ENCODE data around the gene NBPF12.
"Not testable (repeated sequence)": the region's sequence is repeated elsewhere in the genome, so short reads cannot be mapped to it uniquely, and the experiment has no call there.

NBPF12 gene

DNA sequence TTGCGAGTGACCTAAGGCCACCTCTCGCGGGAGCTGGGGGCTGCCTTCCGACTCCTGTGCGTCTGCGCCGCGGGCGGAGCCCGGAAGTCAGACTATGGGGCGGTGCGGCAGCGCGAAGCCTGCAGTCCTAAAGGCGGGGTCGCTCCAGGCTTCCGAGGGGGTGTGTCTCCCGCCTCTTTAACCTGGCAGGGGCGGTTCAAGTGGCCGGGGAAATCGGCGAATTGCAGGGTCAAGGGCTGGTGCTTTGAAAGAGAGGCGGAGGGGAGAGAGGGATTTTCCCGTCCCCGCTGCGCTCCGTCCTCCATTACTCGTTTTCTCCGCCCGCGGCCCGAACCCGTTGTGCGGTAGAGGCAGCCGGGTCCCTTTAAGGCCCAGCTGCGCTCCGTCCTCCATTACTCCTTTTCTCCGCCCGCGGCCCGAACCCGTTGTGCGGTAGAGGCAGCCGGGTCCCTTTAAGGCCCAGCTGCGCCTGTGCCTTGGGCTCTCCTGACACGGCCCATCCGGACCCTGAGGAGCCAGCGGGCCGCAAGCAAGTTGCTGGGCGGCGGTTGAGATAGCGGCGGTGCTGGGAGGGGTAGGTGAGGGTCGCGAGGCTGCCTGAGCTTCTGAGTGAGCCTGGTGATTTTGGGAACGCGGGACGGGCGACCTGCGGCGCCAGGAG is at the start of gene NBPF12:
NBPF12 (plus strand) TSS at position 83 of the 661 bp plus-strand sequence. CDS start 21,820 bp downstream, outside the sequence.
- DNase-seq: peak; percentile 93

GRCh38 chr1:146891355-146891754 is 46.8 kb upstream of the NBPF12 start:
- DNase-seq: not testable (repeated sequence)

DNA sequence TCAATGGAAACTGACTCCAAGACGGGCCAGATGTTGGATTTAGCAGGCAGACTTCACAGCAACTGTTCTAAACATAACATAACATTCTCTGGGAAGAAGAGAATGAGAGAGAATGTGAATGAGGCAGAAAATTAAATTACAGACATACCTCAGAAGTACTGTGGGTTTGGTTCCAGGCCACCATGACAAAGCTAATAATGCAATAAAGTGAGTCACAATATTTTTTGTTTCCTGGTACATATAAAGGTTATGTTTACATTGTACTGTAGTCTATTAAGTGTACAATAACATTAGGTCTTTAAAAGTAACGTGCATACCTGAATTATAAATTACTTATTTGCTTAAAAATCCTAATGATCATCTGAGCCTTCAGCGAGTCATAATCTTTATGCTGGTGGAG is 45.8 kb upstream of the NBPF12 start:
- not testable (repeated sequence) for DNase-seq

DNA sequence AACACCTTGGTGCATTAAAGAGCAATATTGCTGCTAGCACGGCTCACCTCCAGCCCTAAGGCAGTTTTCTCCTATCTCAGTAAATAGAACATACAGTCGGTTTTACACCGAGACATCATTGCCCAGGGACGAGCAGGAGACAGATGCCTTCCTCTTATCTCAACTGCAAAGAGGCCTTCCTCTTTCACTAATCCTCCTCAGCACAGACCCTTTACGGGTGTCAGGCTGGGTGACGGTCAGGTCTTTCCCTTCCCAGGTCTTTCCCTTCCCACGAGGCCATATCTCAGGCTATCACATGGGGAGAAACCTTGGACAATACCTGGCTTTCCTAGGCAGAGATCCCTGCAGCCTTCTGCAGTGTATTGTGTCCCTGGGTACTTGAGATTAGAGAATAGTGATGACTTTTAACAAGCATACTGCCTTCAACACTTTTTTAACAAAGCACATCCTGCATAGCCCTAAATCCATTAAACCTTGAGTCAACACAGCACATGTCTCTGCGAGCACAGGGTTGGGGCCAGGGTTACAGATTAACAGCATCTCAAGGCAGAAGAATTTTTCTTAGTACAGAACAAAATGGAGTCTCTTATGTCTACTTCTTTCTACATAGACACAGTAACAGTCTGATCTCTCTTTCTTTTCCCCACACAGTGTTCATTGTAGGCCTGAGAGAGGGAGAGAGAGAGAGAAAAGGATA is 30.4 kb upstream of the NBPF12 start:
- peak; percentile 26 for DNase-seq

GRCh38 chr1:146912975-146913374 is 25.1 kb upstream of the NBPF12 start:
- not testable (repeated sequence) for DNase-seq

GRCh38 chr1:146920811-146921210 is 17.3 kb upstream of the NBPF12 start:
- DNase-seq: not testable (repeated sequence)

DNA sequence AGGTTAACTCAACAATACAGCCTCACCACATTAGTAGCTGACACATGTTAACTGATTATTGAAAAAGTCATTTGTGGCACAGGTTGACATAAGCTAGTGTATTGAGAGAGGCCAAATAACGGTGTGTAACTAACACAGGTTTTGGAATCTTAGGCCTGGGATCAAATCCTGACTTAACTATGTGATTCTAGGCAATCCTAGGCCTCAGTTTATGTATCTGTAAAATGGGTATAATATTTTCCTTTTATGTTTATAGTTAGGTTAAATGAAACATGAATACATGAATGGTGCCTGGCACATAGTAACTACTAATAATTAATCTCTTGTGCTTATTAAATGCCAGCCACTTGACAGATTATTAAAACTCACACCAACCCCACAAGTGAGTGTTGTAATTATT is 15.5 kb upstream of the NBPF12 start:
- not testable (repeated sequence) for DNase-seq

DNA sequence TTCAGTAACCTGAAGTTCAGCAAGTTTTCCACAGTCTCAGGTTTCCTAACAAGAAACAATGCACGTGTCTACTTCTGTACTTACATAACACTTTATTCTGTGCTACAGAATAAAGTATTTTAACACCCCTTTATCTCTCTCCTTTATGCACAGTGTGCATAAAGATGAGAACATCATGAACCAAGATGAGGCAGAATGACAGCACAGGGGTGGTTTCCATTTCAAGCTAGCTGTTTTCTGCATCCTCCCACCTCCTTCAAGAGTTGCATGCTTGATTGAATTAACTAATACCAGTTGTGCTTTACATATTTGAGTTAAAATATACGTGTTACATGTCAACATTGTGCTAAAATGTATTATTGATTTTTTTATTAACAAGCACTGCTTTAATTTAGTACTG is 14.0 kb upstream of the NBPF12 start:
- DNase-seq: not testable (repeated sequence)

DNA sequence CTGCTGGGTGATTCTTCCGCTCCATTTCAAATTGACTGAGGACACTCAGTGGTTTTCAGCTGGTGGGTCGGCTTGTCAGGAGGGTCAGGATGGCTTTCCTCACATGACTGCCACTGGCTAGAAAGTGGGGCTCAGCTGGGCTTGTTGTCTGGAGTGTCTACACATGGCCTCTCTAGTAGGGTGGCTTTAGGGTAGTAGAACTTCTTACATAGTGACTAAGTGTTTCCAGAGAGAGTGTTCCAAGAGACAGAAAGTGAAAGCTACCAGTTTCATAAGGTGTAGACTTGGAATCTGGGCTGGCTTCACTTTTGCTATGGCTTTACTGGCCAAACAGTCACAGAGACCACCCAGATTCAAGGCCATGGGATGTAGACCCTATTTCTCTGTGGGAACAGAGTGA is 11.7 kb upstream of the NBPF12 start:
- DNase-seq: not testable (repeated sequence)

DNA sequence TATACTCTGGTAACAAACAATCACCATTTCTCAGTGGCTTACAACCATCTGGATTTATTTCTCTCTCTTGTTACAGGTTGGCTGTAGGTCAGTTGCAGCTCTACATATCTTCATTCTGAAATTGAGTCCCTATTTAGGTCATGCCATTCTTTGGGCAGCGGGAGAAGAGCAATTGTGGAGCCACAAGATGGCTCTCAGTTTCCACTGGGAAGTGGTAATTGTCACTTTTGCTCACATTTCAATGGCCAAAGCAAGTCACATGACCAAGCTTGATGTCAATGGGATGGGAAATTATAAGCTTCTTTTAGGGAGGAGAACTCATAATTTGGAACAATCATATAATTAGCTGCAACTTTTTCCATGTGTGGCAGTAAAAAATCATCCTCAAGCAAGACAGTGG is 7.9 kb upstream of the NBPF12 start:
- not testable (repeated sequence) for DNase-seq

DNA sequence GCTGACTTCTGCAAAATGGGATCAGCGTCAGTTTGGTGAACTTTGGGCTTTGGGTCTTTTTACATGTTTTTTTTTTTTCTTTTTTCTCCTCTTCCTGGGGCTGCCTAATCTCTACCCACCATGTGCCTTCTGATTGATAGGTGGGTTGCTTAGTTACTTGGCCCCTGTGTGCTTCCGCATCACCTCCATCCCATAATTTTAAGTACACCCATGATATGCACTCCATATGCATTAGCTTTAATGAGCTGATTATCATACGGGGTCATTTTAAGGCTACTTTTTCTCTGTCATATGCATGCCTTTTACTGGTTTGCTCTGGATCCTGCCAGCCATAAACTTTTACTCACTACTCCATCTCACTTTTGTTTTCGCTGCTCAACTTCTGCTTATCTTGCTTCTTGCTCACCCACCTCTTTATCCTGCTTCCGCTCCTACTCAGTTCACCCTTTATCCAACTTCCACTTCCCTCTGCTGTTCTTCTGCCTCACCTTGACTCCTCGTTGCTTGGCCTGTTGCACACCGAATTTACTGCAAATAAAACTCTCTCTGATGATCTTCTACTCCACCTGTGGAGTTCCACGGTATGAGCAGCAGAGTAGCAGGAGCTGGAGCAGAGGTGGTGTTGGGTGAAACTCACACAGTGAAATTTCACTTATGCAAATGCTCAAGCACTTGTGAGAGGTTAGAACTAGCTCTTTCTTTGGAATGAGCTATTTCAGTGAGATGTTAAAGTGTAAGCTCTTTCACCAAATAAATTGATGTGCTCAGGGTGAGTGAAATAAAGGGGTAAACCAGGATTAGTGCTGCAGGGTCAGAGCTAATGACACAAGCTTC is 3.5 kb upstream of the NBPF12 start:
- DNase-seq: not testable (repeated sequence)

- DNase-seq: not testable (repeated sequence)
Measured at GRCh38 chr1:146937462-146937861, 662 bp upstream of the NBPF12 start.

DNA sequence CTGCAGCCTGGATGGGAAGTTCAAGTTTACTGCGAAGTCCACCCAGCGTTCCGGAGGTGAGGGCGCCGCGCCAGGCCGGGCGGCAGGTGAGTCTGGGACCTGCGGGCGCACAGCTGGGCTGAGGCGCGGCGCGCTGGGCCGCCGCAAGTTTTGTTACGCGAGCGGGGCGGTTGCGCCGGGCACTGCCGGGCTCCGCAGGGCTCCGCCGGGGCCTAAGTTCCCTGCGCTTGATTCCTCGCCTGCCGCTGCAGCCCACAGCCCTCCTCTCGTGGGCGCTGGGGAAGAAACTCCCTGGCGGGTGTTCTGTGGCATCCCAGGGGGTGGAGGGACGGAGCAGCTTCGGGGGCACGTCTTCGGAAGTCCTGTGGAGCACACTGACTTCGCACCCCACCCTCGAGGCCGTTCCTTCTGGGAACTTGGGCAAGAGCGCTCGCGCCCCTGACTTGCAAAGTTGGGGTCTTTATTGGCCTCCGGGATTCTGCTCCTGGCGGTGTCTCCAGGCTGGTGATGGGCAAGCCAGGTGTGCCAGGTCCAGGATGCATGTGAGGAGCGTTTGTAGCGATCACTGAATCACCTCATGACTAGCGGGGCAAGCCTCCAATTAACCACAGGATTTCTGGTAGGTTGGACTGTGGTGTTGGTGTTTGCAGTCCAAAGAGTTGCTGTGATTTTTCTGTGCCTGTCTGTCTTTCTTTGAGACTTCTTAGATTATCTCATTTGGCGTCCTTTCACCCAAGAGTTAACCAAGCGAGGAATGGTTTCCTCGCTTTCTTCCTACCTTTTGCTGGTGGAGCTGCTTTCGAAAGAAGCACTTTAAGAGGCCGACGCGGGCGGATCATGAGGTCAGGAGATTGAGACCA is 1.0 kb downstream of the NBPF12 start:
- DNase-seq: peak; percentile 14

GRCh38 chr1:146940293-146940692 is 2.2 kb downstream of the NBPF12 start:
- DNase-seq: not testable (repeated sequence)

GRCh38 chr1:146943342-146943886 is 5.3 kb downstream of the NBPF12 start:
- DNase-seq: not testable (repeated sequence)

DNA sequence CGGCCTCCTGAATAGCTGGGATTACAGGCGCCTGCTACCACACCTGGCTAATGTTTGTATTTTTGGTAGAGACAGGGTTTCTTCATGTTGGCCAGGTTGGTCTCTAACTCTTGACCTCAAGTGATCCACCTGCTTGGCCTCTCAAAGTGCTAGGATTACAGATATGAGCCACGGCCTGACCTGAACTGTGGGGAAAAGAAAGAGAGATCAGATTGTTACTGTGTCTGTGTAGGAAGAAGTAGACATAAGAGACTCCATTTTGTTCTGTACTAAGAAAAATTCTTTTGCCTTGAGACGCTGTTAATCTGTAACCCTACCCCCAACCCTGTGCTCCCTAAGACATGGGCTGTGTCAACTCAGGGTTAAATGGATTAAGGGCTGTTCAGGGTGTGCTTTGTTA is 10.0 kb downstream of the NBPF12 start:
- not testable (repeated sequence) for DNase-seq

DNA sequence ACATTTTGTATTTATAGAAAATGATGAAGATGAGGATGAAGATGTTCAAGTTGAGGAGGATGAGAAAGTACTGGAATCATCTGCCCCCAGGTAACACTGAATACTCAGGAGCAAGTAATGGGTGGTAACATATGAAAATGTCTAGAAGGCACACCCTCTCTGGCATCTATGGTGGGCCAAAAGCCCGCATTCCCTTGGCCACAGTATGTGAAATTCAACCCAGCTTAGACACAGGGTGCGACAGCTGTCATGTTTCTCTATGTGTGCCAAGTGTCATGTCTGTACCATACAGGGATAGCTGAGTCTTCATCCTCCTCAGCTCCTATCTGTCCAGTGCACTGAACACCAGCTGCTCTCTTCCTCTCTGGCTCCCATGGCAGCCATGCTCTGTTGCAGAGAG is 26.2 kb downstream of the NBPF12 start:
- DNase-seq: not testable (repeated sequence)

GRCh38 chr1:146966351-146966750 is 28.2 kb downstream of the NBPF12 start:
- DNase-seq: not testable (repeated sequence)

DNA sequence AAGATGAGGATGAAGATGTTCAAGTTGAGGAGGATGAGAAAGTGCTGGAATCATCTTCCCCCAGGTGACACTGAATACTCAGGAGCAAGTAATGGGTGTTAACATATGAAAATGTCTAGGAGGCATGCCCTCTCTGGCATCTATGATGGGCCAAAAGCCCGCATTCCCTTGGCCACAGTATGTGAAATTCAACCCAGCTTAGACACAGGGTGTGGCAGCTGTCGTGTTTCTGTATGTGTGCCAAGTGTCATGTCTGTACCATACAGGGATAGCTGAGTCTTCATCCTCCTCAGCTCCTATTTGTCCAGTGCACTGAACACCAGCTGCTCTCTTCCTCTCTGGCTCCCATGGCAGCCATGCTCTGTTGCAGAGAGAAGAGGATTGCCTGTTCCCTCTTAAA is 32.5 kb downstream of the NBPF12 start:
- not testable (repeated sequence) for DNase-seq

DNA sequence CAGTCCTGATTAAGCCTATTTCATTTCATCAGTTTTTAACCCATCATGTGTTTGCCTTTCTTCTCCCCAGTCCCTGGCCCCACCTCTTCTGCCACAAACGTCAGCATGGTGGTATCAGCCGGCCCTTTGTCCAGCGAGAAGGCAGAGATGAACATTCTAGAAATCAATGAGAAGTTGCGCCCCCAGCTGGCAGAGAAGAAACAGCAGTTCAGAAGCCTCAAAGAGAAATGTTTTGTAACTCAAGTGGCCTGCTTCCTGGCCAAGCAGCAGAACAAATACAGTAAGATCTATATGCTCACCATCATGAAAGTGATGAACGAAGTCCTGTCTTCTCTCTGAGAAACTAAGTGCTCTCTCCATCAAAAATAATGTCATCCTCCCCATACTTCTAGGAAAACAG is 34.6 kb downstream of the NBPF12 start:
- not testable (repeated sequence) for DNase-seq

DNA sequence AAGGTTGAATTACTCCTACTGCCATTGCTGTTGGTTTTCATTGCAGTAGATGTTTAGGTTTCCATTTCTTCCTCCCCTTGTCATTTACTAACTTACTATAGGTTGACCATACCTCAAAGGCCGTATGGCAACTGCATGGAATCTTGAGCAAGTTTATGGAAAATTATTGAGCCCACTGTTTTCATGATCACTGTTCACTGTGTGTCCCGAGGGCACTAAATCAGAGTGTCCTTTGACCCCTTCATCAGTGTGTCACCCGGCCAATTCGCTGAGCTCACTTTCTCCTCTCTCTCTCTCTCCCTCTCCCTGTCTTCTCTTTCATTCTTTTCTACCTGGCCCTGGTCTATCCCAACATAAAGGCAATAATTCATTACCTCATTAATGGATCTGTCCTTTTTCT is 47.7 kb downstream of the NBPF12 start:
- not testable (repeated sequence) for DNase-seq

- not testable (repeated sequence) for DNase-seq
Measured at GRCh38 chr1:146986450-146986849, 48.3 kb downstream of the NBPF12 start.
